HG03521 (cell line): Measurements from ENCODE around the gene PSMB11.

Experiments used
- ATAC-seq: cut with Tn5 transposase; IDR thresholded peaks from one replicate; pipeline ENCODE4 v1.9.1; 2021; ENCODE audit warnings: mild to moderate bottlenecking, moderate library complexity; ENCODE audit not compliant: unreplicated experiment

Gene PSMB11

GRCh38 chr14:23078692-23079116, 36.7 kb downstream of the PSMB11 start:
- ATAC-seq, result no peak

GRCh38 chr14:23079716-23080115, 37.7 kb downstream of the PSMB11 start:
- ATAC-seq, result no peak

GRCh38 chr14:23080474-23080873, 38.5 kb downstream of the PSMB11 start:
- ATAC-seq, result no peak

- no peak for ATAC-seq
Observed at GRCh38 chr14:23085458-23085857, 43.4 kb downstream of the PSMB11 start.

- ATAC-seq, result no peak
Observed at GRCh38 chr14:23086565-23086964, 44.6 kb downstream of the PSMB11 start.

GRCh38 chr14:23089498-23090253, 47.7 kb downstream of the PSMB11 start:
- ATAC-seq, result no peak

GRCh38 chr14:23090254-23090636, 48.2 kb downstream of the PSMB11 start:
- ATAC-seq, result no peak

- no peak for ATAC-seq
Observed at GRCh38 chr14:23091294-23092225, 49.5 kb downstream of the PSMB11 start.

- ATAC-seq, result no peak
Observed at GRCh38 chr14:23093104-23093503, 51.1 kb downstream of the PSMB11 start.

GRCh38 chr14:23093526-23093925, 51.5 kb downstream of the PSMB11 start:
- no peak for ATAC-seq
